ENCODE measurements around the gene ADH1C.

ADH1C gene

GRCh38 chr4:99293357-99293756 lies 59.2 kb downstream of the ADH1C start:
- DNase-seq, result no peak

- no peak for DNase-seq
Measured at GRCh38 chr4:99290848-99291786, 61.4 kb downstream of the ADH1C start, which contains the start of gene ADH1A. Gene ADH1A, minus strand, starts transcription at chr4:99290985. Its CDS starts 71 bp downstream, at chr4:99290914.

Data from activated effector memory CD4-positive, alpha-beta T cell treated with anti-CD3 and anti-CD28 coated beads, Interleukin-2, amount 50 U/mL, for 16 hours (primary cell).